ENCODE measurements around the gene PLA2G2C. TPM values are rescaled to one million over a fixed set of nuclear protein-coding genes. Genes with fewer than 3 reads are reported as not detected.

PLA2G2C gene
- total and polyA plus RNA-seq, 2 of the 13 experiments (the other 11 are each of a cell fraction or from before 2014, with no cell fraction given) = not detected

GRCh38 chr1:20223551-20224419 lies 37.5 kb upstream of the PLA2G2C start:
- CTCF ChIA-PET (ENCODE audit: low intra/inter-chr PET ratio, low total read pairs) = no interaction called here
- Histone ChIP-seq H3K9me3 (ENCODE audit: low read length) (no peaks in the 10 kb centered on the region), H4K20me1 (ENCODE audit: insufficient read depth, low read length) (no peaks in the 10 kb centered on the region), H3K4me2 (ENCODE audit: low read depth, low read length) (no peak overlapping the region), H3K27me3 (ENCODE audit: control insufficient read depth in 1 of 2, insufficient read depth in 2 of 2, low read length in 2 of 2) (peaks cover 4 to 70% of the 10 kb centered on the region in 2 experiments; a peak in 3 of 5 replicates), H3K4me1 (ENCODE audit: insufficient read depth, low read length) (no peaks in the 10 kb centered on the region), H3K79me2 (ENCODE audit: insufficient read depth, low read length) (no peaks in the 10 kb centered on the region), H3K36me3 (replicated peaks in 1 of 2; ENCODE audit: control insufficient read depth in 1 of 2, insufficient read depth in 2 of 2, low read length in 2 of 2) (no peaks in the 10 kb centered on the region), H3K4me3 (replicated peaks in 1 of 3; ENCODE audit: insufficient read depth in 1 of 3, low read depth in 2 of 3, low read length in 3 of 3) (no peak overlapping the region), H2AFZ (ENCODE audit: low read length) (no peak overlapping the region), H3K27ac (ENCODE audit: extremely low read length, insufficient read depth, low read length) (no peak overlapping the region), H3K9ac (ENCODE audit: insufficient read depth, low read depth, low read length) (no peak overlapping the region)
- DNase-seq (ENCODE audit: low spot score) (no peak), FAIRE-seq (no peak), ATAC-seq (no peak)
- intact Hi-C loops (cut with micrococcal nuclease; ENCODE audit: unreplicated experiment) (no loop called here), in situ Hi-C loops (cut with HindIII; ENCODE audit: extremely low pct_ligation_motif_present, low pct_unique_long_range_greater_than_20kb) (loop anchor here (5.0 kb wide), 1 partner anchor 269 kb away; no protein-coding TSS in a partner anchor)
- BruUV-seq (replicated peaks) = no TSS peak
- WGBS (ENCODE audit: low lambda C conversion rate) = 33% methylated on average over 18 of the region's 18 CpGs
- POLR2A ChIA-PET = no interaction called here
- no peak for TF ChIP-seq NAIF1 (CRISPR knock-in tag; IDR thresholded peaks at IDR 0.05; ENCODE audit: borderline replicate concordance)
- no peak for TF ChIP-seq THAP8 (CRISPR knock-in tag; IDR thresholded peaks at IDR 0.05; ENCODE audit: borderline replicate concordance)
- no peak for TF ChIP-seq PBX3 (CRISPR knock-in tag; IDR thresholded peaks at IDR 0.05; ENCODE audit: borderline replicate concordance)
- TF ChIP-seq EHMT2 (IDR thresholded peaks at IDR 0.05; ENCODE audit: borderline replicate concordance, low read depth, low read length) = no peak
- no peak for TF ChIP-seq GATAD1 (CRISPR knock-in tag; IDR thresholded peaks at IDR 0.05)
- TF ChIP-seq U2AF1 (optimal IDR thresholded peaks at IDR 0.05; ENCODE audit: low read depth, low read length) = no peak
- TF ChIP-seq GLMP (CRISPR knock-in tag; IDR thresholded peaks at IDR 0.05; ENCODE audit: borderline replicate concordance) = no peak
- no peak for TF ChIP-seq ZFX (CRISPR knock-in tag; IDR thresholded peaks at IDR 0.05; ENCODE audit: low read depth)
- no peak for TF ChIP-seq ZNF337 (CRISPR knock-in tag; IDR thresholded peaks at IDR 0.05; ENCODE audit: borderline replicate concordance, low read depth)
- TF ChIP-seq ZNF138 (CRISPR knock-in tag; IDR thresholded peaks at IDR 0.05; ENCODE audit: low read depth) = no peak
- TF ChIP-seq SSRP1 (CRISPR knock-in tag; IDR thresholded peaks at IDR 0.05) = no peak
- TF ChIP-seq PHF20 (CRISPR knock-in tag; IDR thresholded peaks at IDR 0.05) = no peak
- no peak for TF ChIP-seq MTF1 (CRISPR knock-in tag; IDR thresholded peaks at IDR 0.05)
- TF ChIP-seq RCOR2 (CRISPR knock-in tag; IDR thresholded peaks at IDR 0.05) = no peak
- TF ChIP-seq ZBTB14 (CRISPR knock-in tag; IDR thresholded peaks at IDR 0.05) = no peak
- TF ChIP-seq SMARCC2 (IDR thresholded peaks at IDR 0.05) = no peak
- no peak for TF ChIP-seq WIZ (CRISPR knock-in tag; IDR thresholded peaks at IDR 0.05)
- TF ChIP-seq FIP1L1 (IDR thresholded peaks at IDR 0.05; ENCODE audit: borderline replicate concordance, insufficient read depth, low read depth, low read length) = no peak

Measured in HepG2 (cell line).